GM23248 (cell line): ENCODE results near the gene IL19.

ENCODE experiments used
- EZH2 ChIP-seq: fragments of 200-600 bp; sonication (generic); IDR thresholded peaks from 2 replicates; pipeline ENCODE4 v1.6.1; 2018; ENCODE audit warnings: antibody characterized with exemption, mild to moderate bottlenecking; ENCODE audit not compliant: insufficient read depth, poor library complexity, severe bottlenecking
- EZH2phosphoT487 ChIP-seq: fragments of 200-600 bp; sonication (generic); IDR thresholded peaks from 2 replicates; pipeline ENCODE4 v1.6.1; 2018; ENCODE audit warnings: antibody characterized with exemption, moderate library complexity, mild to moderate bottlenecking, low read depth; ENCODE audit not compliant: insufficient read depth

DNA sequence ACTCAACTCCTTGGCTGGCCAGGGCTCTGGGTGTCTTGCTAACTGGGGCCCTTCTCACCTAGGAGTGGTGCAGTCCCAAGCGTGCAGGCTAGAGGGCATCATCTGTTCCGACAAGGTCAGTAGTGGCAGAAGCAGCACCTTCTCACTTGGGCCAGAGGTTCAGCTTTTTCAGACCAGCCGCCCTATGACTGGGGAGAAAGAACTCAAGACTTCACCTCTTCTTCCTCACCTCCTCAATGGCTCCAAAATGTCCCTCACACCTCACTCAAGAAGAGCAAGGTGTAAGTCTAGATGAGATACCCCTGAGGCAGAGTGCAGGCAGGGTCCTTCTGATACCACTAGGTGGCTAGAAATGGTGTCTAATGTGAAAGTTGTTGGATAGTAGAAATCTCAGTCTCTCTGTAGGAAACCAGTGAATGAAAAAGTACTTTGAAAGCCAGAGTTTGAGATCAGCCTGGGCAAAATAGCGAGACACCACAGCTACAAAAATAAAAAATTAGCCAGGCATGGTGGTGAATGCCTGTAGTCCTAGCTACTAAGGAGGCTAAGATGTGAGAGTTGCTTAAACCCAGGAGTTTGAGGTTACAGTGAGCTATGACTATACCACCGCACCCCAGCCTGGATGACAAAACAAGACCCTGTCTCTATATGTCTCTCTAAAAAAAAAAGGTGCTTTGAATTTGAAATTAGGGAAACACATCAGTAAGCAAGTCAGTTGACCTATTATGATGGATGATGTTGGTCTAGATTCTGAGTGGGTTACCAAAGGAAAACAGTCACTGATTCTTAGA, 86.3 kb downstream of the IL19 start:
- TF ChIP-seq EZH2phosphoT487 = no peak
- no peak for TF ChIP-seq EZH2
